D721Med (cell line): ENCODE data around the gene HARS1.
"Not testable (repeated sequence)": the region's sequence is repeated elsewhere in the genome, so short reads cannot be mapped to it uniquely, and the experiment has no call there.

Source experiments
- DNase-seq: peaks from one replicate; pipeline ENCODE4 v3.0.0; 2011; ENCODE audit warnings: low spot score; ENCODE audit not compliant: insufficient read length
- FAIRE-seq: peaks from 2 replicates; lab custom pipeline; 2011; peaks lifted over from hg19 to GRCh38; lab: Jason Lieb, UNC
- CTCF ChIP-seq: IDR thresholded peaks from 2 replicates; pipeline ENCODE4 v1.5.1; 2012; ENCODE audit warnings: mild to moderate bottlenecking, control low read depth; ENCODE audit not compliant: insufficient read depth; ENCODE audit errors: missing control alignments

HARS1 gene

DNA sequence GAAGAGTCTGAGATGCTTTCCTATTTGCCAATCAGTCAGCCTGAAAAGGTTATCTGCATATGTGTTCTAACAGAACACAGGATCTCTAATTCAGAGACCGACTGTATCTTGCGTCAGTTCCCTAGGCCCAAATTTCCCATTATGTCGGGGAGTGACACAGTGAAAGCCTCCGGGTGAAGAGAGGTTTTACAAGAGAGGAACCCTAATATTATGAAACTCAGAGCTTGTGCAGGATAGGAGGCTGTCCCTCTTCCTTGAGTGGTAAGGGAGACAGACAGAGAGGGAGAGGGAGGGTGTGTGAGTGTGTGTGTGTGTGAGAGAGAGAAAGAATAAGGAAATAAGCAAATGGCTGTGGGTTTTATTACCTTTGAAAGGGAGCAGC is 60.1 kb downstream of the HARS1 start:
- no peak for FAIRE-seq
- no peak for TF ChIP-seq CTCF
- no peak for DNase-seq

DNA sequence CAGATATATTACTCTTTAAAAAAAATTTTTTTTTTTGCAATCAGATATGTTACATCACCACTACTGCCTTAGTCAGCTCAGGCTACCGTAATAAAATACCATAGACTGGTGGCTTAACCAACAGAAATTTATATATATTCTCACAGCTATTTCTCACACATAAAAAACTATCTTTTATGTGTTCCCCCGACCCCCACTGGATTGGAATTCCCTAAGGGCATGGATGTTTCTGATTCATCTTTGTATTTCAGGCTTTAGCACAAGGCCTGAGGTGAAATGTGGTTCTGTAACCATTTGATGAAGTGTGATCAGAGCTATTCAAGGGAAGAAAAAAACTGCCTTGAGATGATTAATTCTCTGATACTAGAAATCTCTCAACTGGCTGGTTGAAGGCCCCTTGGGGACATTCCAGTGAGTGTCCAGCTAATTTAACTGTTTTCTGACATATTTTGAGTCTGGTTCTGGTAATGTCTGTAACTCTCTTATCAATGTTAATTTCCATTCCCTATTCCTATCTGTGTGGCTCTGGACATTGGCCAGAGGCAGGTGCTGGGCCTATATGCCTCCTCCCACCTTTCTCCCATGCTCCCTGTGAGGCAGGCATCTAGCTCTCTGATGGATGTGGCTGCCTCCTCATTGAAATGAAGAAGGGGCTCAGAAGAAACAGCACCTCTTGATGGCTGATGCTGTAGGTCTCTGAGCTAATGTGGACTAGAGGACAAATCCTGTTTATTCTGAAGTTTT is 60.7 kb downstream of the HARS1 start:
- no peak for TF ChIP-seq CTCF
- DNase-seq (no peak), FAIRE-seq (no peak)

DNA sequence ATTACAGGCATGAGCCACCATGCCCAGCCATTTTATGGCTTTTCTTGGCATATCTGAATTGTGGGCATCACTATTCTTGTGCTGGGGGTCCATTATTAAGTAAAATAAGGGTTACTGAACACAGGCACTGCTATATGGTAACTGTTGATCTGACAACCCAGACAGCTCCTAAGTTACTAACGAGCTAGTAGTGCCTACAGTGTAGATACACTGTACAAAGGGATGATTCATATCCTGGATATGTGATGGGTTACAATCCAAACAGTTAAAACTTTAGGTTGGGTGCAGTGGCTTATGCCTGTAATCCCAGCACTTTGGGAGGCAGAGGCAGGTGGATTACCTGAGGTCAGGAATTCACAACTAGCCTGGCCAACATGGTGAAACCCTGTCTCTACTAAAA is 62.5 kb downstream of the HARS1 start:
- no peak for FAIRE-seq
- no peak for DNase-seq
- TF ChIP-seq CTCF: no peak

GRCh38 chr5:140627972-140628371 is 63.2 kb downstream of the HARS1 start:
- no peak for TF ChIP-seq CTCF
- FAIRE-seq (no peak), DNase-seq (no peak)

- not testable (repeated sequence) for DNase-seq, FAIRE-seq
Observed at GRCh38 chr5:140624886-140625285, 66.3 kb downstream of the HARS1 start.
